HepG2 (cell line): Measurements from ENCODE around the gene NOPCHAP1. TPM values are rescaled to one million over a fixed set of nuclear protein-coding genes. Genes with fewer than 3 reads are reported as not detected.

Experiments used
- EEA1 ChIP-seq: sonication (generic); formaldehyde crosslinking; IDR thresholded peaks from 2 replicates; pipeline ENCODE4 v1.5.1; 2020; ENCODE audit warnings: mild to moderate bottlenecking, missing genetic modification reagents, borderline replicate concordance
- MAFK ChIP-seq, 2 experiments: IDR thresholded peaks in 1 of 2; conservative IDR thresholded peaks in 1 of 2; 2 replicates each; pipeline ENCODE4 v1.6.1; 2011; ENCODE audit warnings: improper control_type of control experiment in 2 of 2, low read length in 2 of 2
- MED1 ChIP-seq: sonication (generic); formaldehyde crosslinking; IDR thresholded peaks from 2 replicates; pipeline ENCODE4 v1.4.0; 2020; ENCODE audit warnings: missing genetic modification reagents
- MXI1 ChIP-seq: IDR thresholded peaks from 3 replicates; pipeline ENCODE4 v1.6.1; 2012; ENCODE audit warnings: low read depth, low read length, inconsistent platforms, borderline replicate concordance
- POGK ChIP-seq: sonication (generic); formaldehyde crosslinking; conservative IDR thresholded peaks from 2 replicates; pipeline ENCODE4 v1.8.0; 2022; ENCODE audit warnings: mild to moderate bottlenecking, moderate library complexity, missing genetic modification reagents
- SIN3A ChIP-seq: IDR thresholded peaks from 2 replicates; pipeline ENCODE4 v1.6.1; 2011; ENCODE audit warnings: low read depth, mild to moderate bottlenecking, control low read depth, low read length, borderline replicate concordance
- SRY ChIP-seq: sonication (generic); formaldehyde crosslinking; IDR thresholded peaks from 2 replicates; pipeline ENCODE4 v1.8.0; 2022; ENCODE audit warnings: mild to moderate bottlenecking, missing genetic modification reagents
- ZBTB20 ChIP-seq: sonication (generic); formaldehyde crosslinking; IDR thresholded peaks from 2 replicates; pipeline ENCODE4 v1.8.1; 2023; ENCODE audit warnings: missing genetic modification reagents, low read depth, mild to moderate bottlenecking, borderline replicate concordance
- ZNF12 ChIP-seq: sonication (generic); formaldehyde crosslinking; IDR thresholded peaks from 2 replicates; pipeline ENCODE4 v1.5.0; 2020; ENCODE audit warnings: missing genetic modification reagents
- ZNF326 ChIP-seq: sonication (generic); formaldehyde crosslinking; IDR thresholded peaks from 2 replicates; pipeline ENCODE4 v1.4.0; 2020; ENCODE audit warnings: missing genetic modification reagents, borderline replicate concordance
- ZNF333 ChIP-seq: sonication (generic); formaldehyde crosslinking; IDR thresholded peaks from 2 replicates; pipeline ENCODE4 v1.4.0; 2020; ENCODE audit warnings: mild to moderate bottlenecking, missing genetic modification reagents, borderline replicate concordance
- ZNF574 ChIP-seq: sonication (generic); formaldehyde crosslinking; IDR thresholded peaks from 2 replicates; pipeline ENCODE4 v1.4.0; 2020; ENCODE audit warnings: missing genetic modification reagents
- polyA plus RNA-seq, 8 experiments: library from polyadenylated mRNA; depleted of rRNA in 3 of 8; stranded (reverse) in 7 of 8; unstranded in 1 of 8; fragments of >200 nt; fragmentation: Illumina TruSeq in 4 of 8; extraction: Trizol in 4 of 8; gene quantifications; 2 replicates each; pipeline versions ENCODE4 v1.2.1 to v1.2.3, GENCODE V29; 2011 to 2016; ENCODE audit warnings: low read depth in 4 of 8, missing spikeins in 1 of 8, mixed read lengths in 1 of 8; ENCODE audit not compliant: insufficient read depth in 1 of 8
- total RNA-seq, 5 experiments: library from RNA; depleted of rRNA; stranded (reverse); fragments of >200 nt; fragmentation: Illumina TruSeq; extraction: Trizol; gene quantifications; 2 replicates each; pipeline ENCODE4 v1.2.3, GENCODE V29; 2016; ENCODE audit warnings: low read depth in 1 of 5
- TF ChIP-seq, protein P1 (sequence below), 2 experiments: sonication (generic) in 1 of 2; formaldehyde crosslinking in 1 of 2; IDR thresholded peaks; 2 replicates each; pipeline versions ENCODE4 v1.5.1 to v1.6.1; 2011 to 2020; ENCODE audit warnings: borderline replicate concordance in 1 of 2, low read depth in 1 of 2, low read length in 1 of 2, mild to moderate bottlenecking in 1 of 2, missing genetic modification reagents in 1 of 2, moderate library complexity in 1 of 2
- TF ChIP-seq, protein P2 (sequence below): sonication (generic); formaldehyde crosslinking; conservative IDR thresholded peaks from 2 replicates; pipeline ENCODE4 v1.8.0; 2022; ENCODE audit warnings: low read depth, missing genetic modification reagents
- TF ChIP-seq, protein P3 (sequence below): sonication (generic); formaldehyde crosslinking; IDR thresholded peaks from 2 replicates; pipeline ENCODE4 v1.8.1; 2023; ENCODE audit warnings: mild to moderate bottlenecking, missing genetic modification reagents, borderline replicate concordance
- TF ChIP-seq, protein P4 (sequence below): sonication (generic); formaldehyde crosslinking; IDR thresholded peaks from 2 replicates; pipeline ENCODE4 v1.5.1; 2020; ENCODE audit warnings: missing genetic modification reagents, mild to moderate bottlenecking, borderline replicate concordance

The NOPCHAP1 gene
- total and polyA plus RNA-seq, 2 of the 13 experiments (the other 11 are each of a cell fraction or from before 2014, with no cell fraction given): 5.7 to 38.1 TPM

- TF ChIP-seq ZNF574 (CRISPR knock-in tag) (0 out of 2 replicates have a peak, but pooled peaks have one; percentile 22), EEA1 (no peak), MED1 (CRISPR knock-in tag) (peak; percentile 34; the same call in 1 of the 2 replicates), SIN3A (peak; percentile 48; the same call in 1 of the 2 replicates), SRY (peak; percentile 70; the same call in 1 of the 2 replicates), MXI1 (peak; percentile 91; the same call in 1 of the 3 replicates), ZNF12 (no peak), ZNF326 (CRISPR knock-in tag) (no peak), POGK (peak; percentile 42; the same call in 1 of the 2 replicates), ZBTB20 (CRISPR knock-in tag) (peak; percentile 28; the same call in 1 of the 2 replicates), MAFK (conservative IDR thresholded peaks at IDR 0.05 in 1 of 2, IDR thresholded peaks at IDR 0.05 in 1 of 2; ENCODE audit: low read length in 2 of 2) (peak; percentile 77 to 88), ZNF333 (CRISPR knock-in tag) (0 out of 2 replicates have a peak, but pooled peaks have one; percentile 5)
- TF ChIP-seq, protein P1, sequence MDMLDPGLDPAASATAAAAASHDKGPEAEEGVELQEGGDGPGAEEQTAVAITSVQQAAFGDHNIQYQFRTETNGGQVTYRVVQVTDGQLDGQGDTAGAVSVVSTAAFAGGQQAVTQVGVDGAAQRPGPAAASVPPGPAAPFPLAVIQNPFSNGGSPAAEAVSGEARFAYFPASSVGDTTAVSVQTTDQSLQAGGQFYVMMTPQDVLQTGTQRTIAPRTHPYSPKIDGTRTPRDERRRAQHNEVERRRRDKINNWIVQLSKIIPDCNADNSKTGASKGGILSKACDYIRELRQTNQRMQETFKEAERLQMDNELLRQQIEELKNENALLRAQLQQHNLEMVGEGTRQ (IDR thresholded peaks at IDR 0.05; ENCODE audit: low read depth, low read length): no peak
- TF ChIP-seq, protein P1 (CRISPR knock-in tag; IDR thresholded peaks at IDR 0.05; ENCODE audit: borderline replicate concordance): no peak
- TF ChIP-seq, protein P2, sequence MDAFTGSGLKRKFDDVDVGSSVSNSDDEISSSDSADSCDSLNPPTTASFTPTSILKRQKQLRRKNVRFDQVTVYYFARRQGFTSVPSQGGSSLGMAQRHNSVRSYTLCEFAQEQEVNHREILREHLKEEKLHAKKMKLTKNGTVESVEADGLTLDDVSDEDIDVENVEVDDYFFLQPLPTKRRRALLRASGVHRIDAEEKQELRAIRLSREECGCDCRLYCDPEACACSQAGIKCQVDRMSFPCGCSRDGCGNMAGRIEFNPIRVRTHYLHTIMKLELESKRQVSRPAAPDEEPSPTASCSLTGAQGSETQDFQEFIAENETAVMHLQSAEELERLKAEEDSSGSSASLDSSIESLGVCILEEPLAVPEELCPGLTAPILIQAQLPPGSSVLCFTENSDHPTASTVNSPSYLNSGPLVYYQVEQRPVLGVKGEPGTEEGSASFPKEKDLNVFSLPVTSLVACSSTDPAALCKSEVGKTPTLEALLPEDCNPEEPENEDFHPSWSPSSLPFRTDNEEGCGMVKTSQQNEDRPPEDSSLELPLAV: no peak
- TF ChIP-seq, protein P3, sequence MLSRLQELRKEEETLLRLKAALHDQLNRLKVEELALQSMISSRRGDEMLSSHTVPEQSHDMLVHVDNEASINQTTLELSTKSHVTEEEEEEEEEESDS (CRISPR knock-in tag): no peak
- TF ChIP-seq, protein P4, sequence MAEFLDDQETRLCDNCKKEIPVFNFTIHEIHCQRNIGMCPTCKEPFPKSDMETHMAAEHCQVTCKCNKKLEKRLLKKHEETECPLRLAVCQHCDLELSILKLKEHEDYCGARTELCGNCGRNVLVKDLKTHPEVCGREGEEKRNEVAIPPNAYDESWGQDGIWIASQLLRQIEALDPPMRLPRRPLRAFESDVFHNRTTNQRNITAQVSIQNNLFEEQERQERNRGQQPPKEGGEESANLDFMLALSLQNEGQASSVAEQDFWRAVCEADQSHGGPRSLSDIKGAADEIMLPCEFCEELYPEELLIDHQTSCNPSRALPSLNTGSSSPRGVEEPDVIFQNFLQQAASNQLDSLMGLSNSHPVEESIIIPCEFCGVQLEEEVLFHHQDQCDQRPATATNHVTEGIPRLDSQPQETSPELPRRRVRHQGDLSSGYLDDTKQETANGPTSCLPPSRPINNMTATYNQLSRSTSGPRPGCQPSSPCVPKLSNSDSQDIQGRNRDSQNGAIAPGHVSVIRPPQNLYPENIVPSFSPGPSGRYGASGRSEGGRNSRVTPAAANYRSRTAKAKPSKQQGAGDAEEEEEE (CRISPR knock-in tag): no peak
These were observed 27.9 kb upstream of the NOPCHAP1 start, which contains the start of gene SLC41A2 (continued) for GRCh38 chr12:104958001-104958804.
